GM12878 (cell line): ENCODE results near the gene FAM13C. TPM values are rescaled to one million over a fixed set of nuclear protein-coding genes. Genes with fewer than 3 reads are reported as not detected.

Experiments
- ATAC-seq: fragments of 200-7000 bp; cut with Tn5 transposase; 3 replicates; pipeline ENCODE4 v1.9.1; 2020; ENCODE audit warnings: mild to moderate bottlenecking, moderate library complexity
- BruUV-seq: library from RNA; stranded (reverse); fragments of 400-500 nt; replicated peaks from 2 replicates; lab custom pipeline; 2021; lab: Mats Ljungman, UMichigan
- CTCF ChIA-PET: fragments of 300-600 bp; sonication (Branson Sonifier 250); formaldehyde crosslinking; extraction: SDS; loops from one replicate; lab custom pipeline; 2021; ENCODE audit warnings: inconsistent platforms; lab: Yijun Ruan, JAX
- POLR2A ChIA-PET: fragments of 350-600 bp; formaldehyde crosslinking; extraction: SDS; loops from one replicate; lab custom pipeline; 2021; ENCODE audit warnings: inconsistent platforms; lab: Charles Lee
- RAD21 ChIA-PET: fragments of 300-600 bp; sonication (Branson Sonifier 250); formaldehyde crosslinking; loops from one replicate; lab custom pipeline; 2023; ENCODE audit warnings: antibody characterized with exemption; ENCODE audit not compliant: unreplicated experiment; lab: Charles Lee
- SMC1A ChIA-PET: fragments of 300-600 bp; sonication (Branson Sonifier 250); formaldehyde crosslinking; loops from one replicate; lab custom pipeline; 2023; ENCODE audit not compliant: unreplicated experiment, uncharacterized antibody; lab: Charles Lee
- DNase-seq: peaks from one replicate; pipeline ENCODE4 v3.0.0-alpha.2; 2011; ENCODE audit warnings: low read depth, low spot score
- FAIRE-seq: peaks from 3 replicates; lab custom pipeline; 2011; peaks lifted over from hg19 to GRCh38; lab: Jason Lieb, UNC
- H2AFZ ChIP-seq: 2 replicates; pipeline ENCODE4 v1.6.0; 2011; ENCODE audit warnings: low read depth, low read length, control low read depth; ENCODE audit not compliant: control insufficient read depth
- H3K27ac ChIP-seq: 2 replicates; pipeline ENCODE4 v1.5.1; 2011; ENCODE audit warnings: control low read depth; ENCODE audit not compliant: control insufficient read depth, insufficient read depth
- H3K27me3 ChIP-seq, 2 experiments: replicated peaks in 1 of 2; 2 replicates each; pipeline versions ENCODE4 v1.6.0 to v1.6.1; 2011; ENCODE audit warnings: low read length in 1 of 2; ENCODE audit not compliant: control insufficient read depth in 2 of 2, insufficient read depth in 2 of 2
- H3K36me3 ChIP-seq, 2 experiments: 2 replicates each; pipeline ENCODE4 v1.5.1; 2011; ENCODE audit warnings: low read length in 1 of 2; ENCODE audit not compliant: control insufficient read depth in 2 of 2, insufficient read depth in 2 of 2
- H3K4me1 ChIP-seq: 2 replicates; pipeline ENCODE4 v1.6.1; 2011; ENCODE audit warnings: mild to moderate bottlenecking, low read length, moderate library complexity, mixed read lengths; ENCODE audit not compliant: control insufficient read depth, insufficient read depth
- H3K4me2 ChIP-seq: 2 replicates; pipeline ENCODE4 v1.6.0; 2011; ENCODE audit warnings: control low read depth; ENCODE audit not compliant: control insufficient read depth, insufficient read depth
- H3K4me3 ChIP-seq: fragments of 200-600 bp; sonication (generic); 2 replicates; pipeline ENCODE4 v1.5.1; 2016
- H3K79me2 ChIP-seq: 2 replicates; pipeline ENCODE4 v1.6.0; 2011; ENCODE audit warnings: low read length; ENCODE audit not compliant: control insufficient read depth, insufficient read depth
- H3K9ac ChIP-seq: 2 replicates; pipeline ENCODE4 v1.8.0; 2011; ENCODE audit warnings: low read length, control low read depth, mixed read lengths; ENCODE audit not compliant: control insufficient read depth, insufficient read depth
- H3K9me3 ChIP-seq: replicated peaks from 3 replicates; pipeline ENCODE4 v1.5.1; 2011; ENCODE audit warnings: mild to moderate bottlenecking, low read length; ENCODE audit not compliant: control insufficient read depth, insufficient read depth
- H4K20me1 ChIP-seq: 2 replicates; pipeline ENCODE4 v1.6.0; 2011; ENCODE audit not compliant: control insufficient read depth, insufficient read depth
- BMI1 ChIP-seq: fragments of 450-650 bp; IDR thresholded peaks from 2 replicates; pipeline ENCODE4 v1.6.1; 2016; ENCODE audit warnings: mild to moderate bottlenecking, moderate library complexity, borderline replicate concordance
- CEBPB ChIP-seq, 2 experiments: fragments of 150-350 bp in 1 of 2; IDR thresholded peaks; 2 replicates each; pipeline ENCODE4 v1.6.1; 2012 to 2014; ENCODE audit warnings: low read depth in 2 of 2, low read length in 2 of 2, borderline replicate concordance in 1 of 2, inconsistent platforms in 1 of 2
- CHD1 ChIP-seq: IDR thresholded peaks from 2 replicates; pipeline ENCODE4 v1.6.1; 2012; ENCODE audit warnings: low read depth, low read length, improper control_type of control experiment
- CHD4 ChIP-seq: fragments of 200-600 bp; sonication (generic); IDR thresholded peaks from 2 replicates; pipeline ENCODE4 v1.6.1; 2016; ENCODE audit warnings: mild to moderate bottlenecking
- E2F4 ChIP-seq: IDR thresholded peaks from 2 replicates; pipeline ENCODE4 v1.6.1; 2012; ENCODE audit warnings: low read depth, low read length, improper control_type of control experiment
- E4F1 ChIP-seq: fragments of 450-650 bp; IDR thresholded peaks from 2 replicates; pipeline ENCODE4 v1.6.1; 2018; ENCODE audit warnings: borderline replicate concordance, mild to moderate bottlenecking; ENCODE audit not compliant: partially characterized antibody
- EP300 ChIP-seq, 2 experiments: fragments of 150-350 bp in 1 of 2; IDR thresholded peaks; 2 replicates each; pipeline ENCODE4 v1.6.1; 2011 to 2012; ENCODE audit warnings: low read depth in 2 of 2, low read length in 2 of 2, borderline replicate concordance in 1 of 2, improper control_type of control experiment in 1 of 2, inconsistent platforms in 1 of 2; ENCODE audit not compliant: control insufficient read depth in 1 of 2
- HCFC1 ChIP-seq: fragments of 150-350 bp; IDR thresholded peaks from 2 replicates; pipeline ENCODE4 v1.6.1; 2014; ENCODE audit warnings: low read length
- IRF5 ChIP-seq: fragments of 450-650 bp; IDR thresholded peaks from 2 replicates; pipeline ENCODE4 v1.6.1; 2017; ENCODE audit warnings: borderline replicate concordance
- LARP7 ChIP-seq: fragments of 450-650 bp; IDR thresholded peaks from 2 replicates; pipeline ENCODE4 v1.6.1; 2017; ENCODE audit warnings: mild to moderate bottlenecking
- MLLT1 ChIP-seq: fragments of 450-650 bp; IDR thresholded peaks from 2 replicates; pipeline ENCODE4 v1.6.1; 2016; ENCODE audit warnings: mild to moderate bottlenecking
- MXI1 ChIP-seq: fragments of 150-350 bp; IDR thresholded peaks from 2 replicates; pipeline ENCODE4 v1.6.1; 2011; ENCODE audit warnings: low read depth, mild to moderate bottlenecking, inconsistent platforms, low read length, improper control_type of control experiment
- NFIC ChIP-seq: IDR thresholded peaks from 2 replicates; pipeline ENCODE4 v1.6.1; 2012; ENCODE audit warnings: low read depth, mild to moderate bottlenecking, inconsistent platforms, low read length, moderate library complexity
- POU2F2 ChIP-seq: IDR thresholded peaks from 3 replicates; pipeline ENCODE4 v1.6.1; 2011; ENCODE audit warnings: low read depth, mild to moderate bottlenecking, low read length, borderline replicate concordance
- RFX5 ChIP-seq: IDR thresholded peaks from 2 replicates; pipeline ENCODE4 v1.6.1; 2011; ENCODE audit warnings: low read depth, low read length, improper control_type of control experiment
- SIN3A ChIP-seq: IDR thresholded peaks from 2 replicates; pipeline ENCODE4 v1.6.1; 2012; ENCODE audit warnings: low read depth, low read length, improper control_type of control experiment
- ZNF274 ChIP-seq: IDR thresholded peaks from one replicate; pipeline ENCODE4 v1.8.0; 2011; ENCODE audit not compliant: insufficient read length, insufficient read depth
- WGBS: methylation state at CpG from one replicate; pipeline ENCODE4 v1.1.6; 2016; ENCODE audit warnings: low lambda C conversion rate; ENCODE audit not compliant: insufficient replicate concordance, insufficient coverage; ENCODE audit errors: missing lambda C conversion rate; 5-methylcytosine and 5-hydroxymethylcytosine counted together
- in situ Hi-C: fragments of 300-500 bp; cut with MboI; formaldehyde crosslinking; loops from 9 replicates; pipeline ENCODE4 v1.14.3; 2018; ENCODE audit warnings: mixed read lengths
- intact Hi-C: fragments of 100-400 bp; cut with micrococcal nuclease; formaldehyde crosslinking; loops from one replicate; pipeline ENCODE4 v1.14.2; 2022; ENCODE audit not compliant: unreplicated experiment
- polyA plus RNA-seq, 11 experiments: library from polyadenylated mRNA; depleted of rRNA in 4 of 11; unstranded in 6 of 11; stranded (reverse) in 5 of 11; fragments of >200 nt; fragmentation: Nextera tagmentation in 4 of 11; fragmentation: Illumina TruSeq in 1 of 11; extraction: Ambion mirVana in 4 of 11; extraction: Trizol in 1 of 11; gene quantifications; 1 replicate in 1 of 11; 2 replicates in 10 of 11; pipeline versions ENCODE4 v1.2.1 to v1.2.3, GENCODE V29; 2011 to 2016; ENCODE audit warnings: inconsistent platforms in 2 of 11, missing spikeins in 2 of 11, low read depth in 1 of 11
- total RNA-seq, 4 experiments: library from RNA; depleted of rRNA in 3 of 4; stranded (reverse); fragments of >200 nt in 3 of 4; fragmentation: Illumina TruSeq in 1 of 4; extraction: Trizol in 1 of 4; gene quantifications; 2 replicates each; pipeline versions ENCODE4 v1.2.1 to v1.2.3, GENCODE V29; 2013 to 2021

The FAM13C gene
- total and polyA plus RNA-seq, 10 of the 15 experiments (the other 5 are each of a cell fraction or from before 2014, with no cell fraction given): 0.04 to 0.31 (median 0.13) TPM; not detected in 5

- H2AFZ ChIP-seq: no peak overlapping the region
- in situ Hi-C loops: no loop called here
- H3K79me2 ChIP-seq: no peaks in the 10 kb centered on the region
- no peaks in the 10 kb centered on the region for H3K4me1 ChIP-seq
- FAIRE-seq: no peak
- H3K4me2 ChIP-seq: no peak overlapping the region
- no TSS peak for BruUV-seq
- no peak overlapping the region for H3K27ac ChIP-seq
- no peak overlapping the region for H3K4me3 ChIP-seq
- H4K20me1 ChIP-seq: no peaks in the 10 kb centered on the region
- no peaks in the 10 kb centered on the region for H3K36me3 ChIP-seq
- ChIA-PET POLR2A (no interaction called here), CTCF (no interaction called here), SMC1A (no interaction called here), RAD21 (interaction anchor here (1.2 kb wide), 1 partner anchor 371 kb away, joined by 3 read pairs; no protein-coding TSS in a partner anchor)
- H3K27me3 ChIP-seq: no peaks in the 10 kb centered on the region
- H3K9me3 ChIP-seq: no peaks in the 10 kb centered on the region
- 19% methylated on average over 2 of the region's 2 CpGs for WGBS
- no peak for ATAC-seq
- intact Hi-C loops: no loop called here
- DNase-seq: no peak
- H3K9ac ChIP-seq: no peak overlapping the region
- no peak for TF ChIP-seq EP300 (IDR thresholded peaks at IDR 0.05; ENCODE audit: borderline replicate concordance in 1 of 2, control insufficient read depth in 1 of 2, low read depth in 2 of 2, low read length in 2 of 2)
- TF ChIP-seq IRF5: no peak
- no peak for TF ChIP-seq E2F4
- TF ChIP-seq RFX5: no peak
- TF ChIP-seq BMI1: no peak
- no peak for TF ChIP-seq LARP7
- no peak for TF ChIP-seq CHD4
- no peak for TF ChIP-seq POU2F2
- no peak for TF ChIP-seq NFIC
- no peak for TF ChIP-seq E4F1
- TF ChIP-seq SIN3A: no peak
- TF ChIP-seq CHD1: no peak
- no peak for TF ChIP-seq MLLT1
- TF ChIP-seq HCFC1: no peak
- TF ChIP-seq ZNF274: no peak
- TF ChIP-seq MXI1: no peak
- no peak for TF ChIP-seq CEBPB (IDR thresholded peaks at IDR 0.05; ENCODE audit: borderline replicate concordance in 1 of 2, low read depth in 2 of 2, low read length in 2 of 2)
These were observed 39.3 kb downstream of the FAM13C start for GRCh38 chr10:59323036-59323459.
